ENCODE results near the gene TACC2. TPM values are rescaled to one million over a fixed set of nuclear protein-coding genes. Genes with fewer than 3 reads are reported as not detected.

TACC2 gene
- total RNA-seq, 6 experiments from 2014 or later = 16.2 to 21.1 (median 18.8) TPM

DNA sequence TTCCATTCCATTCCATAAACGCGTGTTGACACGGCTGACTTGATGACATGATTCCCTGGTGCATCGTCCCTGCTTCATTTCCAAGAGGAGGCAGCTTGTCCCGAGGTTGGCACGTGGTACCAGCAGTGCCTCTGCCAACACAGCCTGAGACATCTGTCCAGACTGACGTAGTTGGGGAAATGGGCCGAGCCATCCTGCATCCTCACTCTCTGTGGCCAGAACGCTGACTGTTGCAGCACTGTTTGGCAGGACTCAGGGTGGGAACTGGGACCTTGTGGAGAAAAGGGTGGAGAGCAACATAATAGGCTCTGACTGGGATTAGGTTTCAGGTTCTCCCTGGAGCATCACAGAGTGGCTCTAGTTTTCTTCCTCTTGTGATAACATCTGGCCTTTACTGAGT, 163.6 kb downstream of the TACC2 start:
- H3K36me3 ChIP-seq = no peaks in the 10 kb centered on the region
- intact Hi-C loops (cut with DNase I) = no loop called here
- no peak overlapping the region for H3K4me3 ChIP-seq
- peaks cover 0 to 24% (median 2%) of the 10 kb centered on the region in 4 donors for H3K4me1 ChIP-seq
- no peak for ATAC-seq
- 84% methylated on average over 6 of the region's 9 CpGs for WGBS (ENCODE audit: insufficient coverage, low coverage, low lambda C conversion rate, missing lambda C conversion rate)
- DNase-seq = no peak
- no peaks in the 10 kb centered on the region for H3K9me3 ChIP-seq
- no peaks in the 10 kb centered on the region for H3K27me3 ChIP-seq
- no peak for TF ChIP-seq POLR2A (IDR thresholded peaks at IDR 0.05)
- TF ChIP-seq, protein P1, sequence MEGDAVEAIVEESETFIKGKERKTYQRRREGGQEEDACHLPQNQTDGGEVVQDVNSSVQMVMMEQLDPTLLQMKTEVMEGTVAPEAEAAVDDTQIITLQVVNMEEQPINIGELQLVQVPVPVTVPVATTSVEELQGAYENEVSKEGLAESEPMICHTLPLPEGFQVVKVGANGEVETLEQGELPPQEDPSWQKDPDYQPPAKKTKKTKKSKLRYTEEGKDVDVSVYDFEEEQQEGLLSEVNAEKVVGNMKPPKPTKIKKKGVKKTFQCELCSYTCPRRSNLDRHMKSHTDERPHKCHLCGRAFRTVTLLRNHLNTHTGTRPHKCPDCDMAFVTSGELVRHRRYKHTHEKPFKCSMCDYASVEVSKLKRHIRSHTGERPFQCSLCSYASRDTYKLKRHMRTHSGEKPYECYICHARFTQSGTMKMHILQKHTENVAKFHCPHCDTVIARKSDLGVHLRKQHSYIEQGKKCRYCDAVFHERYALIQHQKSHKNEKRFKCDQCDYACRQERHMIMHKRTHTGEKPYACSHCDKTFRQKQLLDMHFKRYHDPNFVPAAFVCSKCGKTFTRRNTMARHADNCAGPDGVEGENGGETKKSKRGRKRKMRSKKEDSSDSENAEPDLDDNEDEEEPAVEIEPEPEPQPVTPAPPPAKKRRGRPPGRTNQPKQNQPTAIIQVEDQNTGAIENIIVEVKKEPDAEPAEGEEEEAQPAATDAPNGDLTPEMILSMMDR (IDR thresholded peaks at IDR 0.05) = no peak
- H3K27ac ChIP-seq = no peak overlapping the region

DNA sequence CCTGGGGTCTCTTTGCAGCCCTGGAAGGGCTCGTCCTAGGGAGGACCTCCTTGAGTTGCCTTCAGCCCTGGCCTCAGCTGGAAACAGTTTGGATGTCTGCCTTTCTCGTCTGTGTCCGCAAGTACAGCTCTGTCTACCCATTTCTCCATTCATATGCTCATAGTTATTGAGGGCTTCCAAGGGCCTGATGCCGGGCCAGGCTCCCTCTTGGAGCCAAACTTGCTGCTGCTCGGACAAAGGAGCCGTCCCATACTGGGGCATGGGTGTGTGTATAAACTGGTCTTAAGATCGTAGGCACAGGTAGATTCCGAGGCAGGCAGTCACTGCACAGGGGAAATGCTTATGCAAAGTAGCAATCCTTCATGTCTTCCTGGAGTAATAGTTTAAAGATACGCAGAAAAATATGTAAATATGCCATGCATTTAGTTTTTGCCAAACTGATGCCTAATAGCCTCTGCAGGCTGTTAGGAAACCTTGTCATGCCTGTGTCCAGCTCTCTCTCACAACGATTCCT, 165.1 kb downstream of the TACC2 start:
- ATAC-seq (no peak), DNase-seq (no peak)
- H3K27ac ChIP-seq = no peak overlapping the region
- peaks cover 0 to 12% (median 0%) of the 10 kb centered on the region in 4 donors for H3K4me1 ChIP-seq
- TF ChIP-seq, protein P1 (IDR thresholded peaks at IDR 0.05) = no peak
- no peak for TF ChIP-seq POLR2A (IDR thresholded peaks at IDR 0.05)
- no peak overlapping the region for H3K4me3 ChIP-seq
- H3K9me3 ChIP-seq = no peaks in the 10 kb centered on the region
- H3K36me3 ChIP-seq = no peaks in the 10 kb centered on the region
- no peaks in the 10 kb centered on the region for H3K27me3 ChIP-seq
- intact Hi-C loops (cut with DNase I) = no loop called here
- 64% methylated on average over 7 of the region's 10 CpGs for WGBS (ENCODE audit: insufficient coverage, low coverage, low lambda C conversion rate, missing lambda C conversion rate)

DNA sequence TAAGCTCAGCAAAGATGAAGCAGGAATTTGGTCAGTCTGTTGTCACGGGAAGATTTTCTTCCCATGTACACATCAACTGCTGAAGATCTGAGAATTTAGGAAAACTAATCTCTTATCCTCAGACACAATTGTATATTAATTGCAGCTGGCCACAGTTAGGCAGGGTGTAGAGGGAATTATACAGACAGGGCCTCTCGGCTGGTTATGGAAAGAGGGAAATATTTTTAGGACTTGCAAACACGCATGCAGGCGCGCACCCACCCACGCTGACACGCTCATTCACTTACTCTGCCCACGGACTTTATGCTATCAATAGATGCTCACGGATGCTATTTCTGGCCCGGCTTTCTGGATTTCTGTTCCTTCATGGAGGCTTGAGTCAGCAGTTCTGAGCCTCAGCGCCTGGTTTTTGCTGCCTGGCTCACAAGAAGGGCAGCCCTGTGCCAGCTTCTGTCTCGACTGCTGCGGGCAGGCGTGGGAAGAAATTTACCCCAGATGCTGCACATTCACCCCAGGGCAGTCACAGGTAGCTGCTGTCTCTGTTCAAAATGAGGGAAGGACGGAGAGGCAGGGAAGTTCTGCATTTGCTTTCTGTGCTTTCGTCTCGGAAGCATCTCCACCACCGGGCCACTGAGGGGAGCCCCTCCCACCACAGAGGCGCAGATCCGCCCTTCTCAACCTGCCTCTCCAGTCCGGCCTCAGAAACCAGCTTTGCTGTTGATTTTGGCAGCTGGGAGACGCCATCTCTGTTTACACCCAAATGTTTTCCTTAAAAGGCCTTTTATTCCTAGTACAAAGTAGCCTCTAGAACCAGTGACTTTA, 165.8 kb downstream of the TACC2 start:
- no peaks in the 10 kb centered on the region for H3K27me3 ChIP-seq
- no peak overlapping the region for H3K4me3 ChIP-seq
- peak overlapping the region in 2 of 3 donors; percentile 16 to 45 for H3K27ac ChIP-seq
- peak; percentile 63 to 90 (median 74) for ATAC-seq
- DNase-seq = no peak
- no peaks in the 10 kb centered on the region for H3K36me3 ChIP-seq
- peaks cover 0 to 12% (median 0%) of the 10 kb centered on the region in 4 donors for H3K4me1 ChIP-seq
- TF ChIP-seq POLR2A (IDR thresholded peaks at IDR 0.05) = no peak
- TF ChIP-seq, protein P1 (IDR thresholded peaks at IDR 0.05) = no peak
- H3K9me3 ChIP-seq = no peaks in the 10 kb centered on the region
- intact Hi-C loops (cut with DNase I) = no loop called here
- 71% methylated on average over 16 of the region's 22 CpGs for WGBS (ENCODE audit: insufficient coverage, low coverage, low lambda C conversion rate, missing lambda C conversion rate)

DNA sequence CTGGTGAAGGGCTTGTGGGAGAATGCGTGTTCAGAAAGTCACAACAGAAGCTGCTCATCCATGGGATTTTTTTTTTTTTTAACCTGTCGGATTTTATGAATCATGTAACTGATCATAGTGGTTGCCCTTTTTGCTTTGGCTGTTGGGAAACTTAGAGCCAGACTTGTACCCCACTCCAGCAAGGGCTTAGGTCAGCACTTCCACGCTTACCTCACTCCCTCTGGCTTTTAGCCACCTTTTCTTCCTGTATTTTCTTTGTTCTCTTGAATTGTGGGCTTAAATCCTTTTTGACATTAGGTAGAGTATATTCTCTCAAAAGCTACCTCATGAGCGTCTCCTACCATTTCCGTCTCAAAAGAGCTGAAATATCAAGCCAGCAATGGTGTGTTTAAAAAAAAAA, 168.5 kb downstream of the TACC2 start:
- TF ChIP-seq, protein P1 (IDR thresholded peaks at IDR 0.05) = no peak
- TF ChIP-seq POLR2A (IDR thresholded peaks at IDR 0.05) = no peak
- no peak for DNase-seq
- Histone ChIP-seq H3K27me3 (no peaks in the 10 kb centered on the region), H3K27ac (no peak overlapping the region), H3K4me3 (no peak overlapping the region), H3K4me1 (peaks cover 0 to 17% (median 4%) of the 10 kb centered on the region in 4 donors), H3K36me3 (no peaks in the 10 kb centered on the region), H3K9me3 (no peaks in the 10 kb centered on the region)
- intact Hi-C loops (cut with DNase I) = no loop called here
- WGBS (ENCODE audit: insufficient coverage, low coverage, low lambda C conversion rate, missing lambda C conversion rate) = 76% methylated on average over 4 of the region's 5 CpGs
- no peak for ATAC-seq
